WTC11 (cell line): Measurements from ENCODE around the gene GSTA1.
"Not testable (repeated sequence)": the region's sequence is repeated elsewhere in the genome, so short reads cannot be mapped to it uniquely, and the experiment has no call there.

Source experiments
- ARID4B ChIP-seq: sonication (generic); formaldehyde crosslinking; IDR thresholded peaks from 2 replicates; pipeline ENCODE4 v1.8.0; 2023; ENCODE audit warnings: missing genetic modification reagents, mild to moderate bottlenecking, borderline replicate concordance
- CTCF ChIP-seq: fragments of 200-600 bp; IDR thresholded peaks from 2 replicates; pipeline ENCODE4 v1.8.0; 2022; ENCODE audit warnings: antibody characterized with exemption
- MAX ChIP-seq: sonication (generic); formaldehyde crosslinking; IDR thresholded peaks from 2 replicates; pipeline ENCODE4 v1.8.0; 2022; ENCODE audit warnings: mild to moderate bottlenecking, missing genetic modification reagents
- MYBL2 ChIP-seq: sonication (generic); formaldehyde crosslinking; IDR thresholded peaks from 2 replicates; pipeline ENCODE4 v1.8.1; 2023; ENCODE audit warnings: mild to moderate bottlenecking, moderate library complexity, missing genetic modification reagents
- NR2C2 ChIP-seq: sonication (generic); formaldehyde crosslinking; IDR thresholded peaks from 2 replicates; pipeline ENCODE4 v1.8.0; 2022; ENCODE audit warnings: mild to moderate bottlenecking, missing genetic modification reagents
- PRRX2 ChIP-seq: fragments of 250-450 bp; sonication (Bioruptor Pico); IDR thresholded peaks from 2 replicates; pipeline ENCODE4 v1.8.0; 2021; ENCODE audit warnings: mild to moderate bottlenecking
- ZBTB21 ChIP-seq: sonication (generic); formaldehyde crosslinking; IDR thresholded peaks from 2 replicates; pipeline ENCODE4 v1.8.1; 2023; ENCODE audit warnings: mild to moderate bottlenecking, missing genetic modification reagents, borderline replicate concordance
- ZNF138 ChIP-seq: sonication (generic); formaldehyde crosslinking; conservative IDR thresholded peaks from 2 replicates; pipeline ENCODE4 v1.8.1; 2022; ENCODE audit warnings: mild to moderate bottlenecking, moderate library complexity, missing genetic modification reagents
- ZNF425 ChIP-seq: fragments of 250-450 bp; sonication (Bioruptor Pico); conservative IDR thresholded peaks from 2 replicates; pipeline ENCODE4 v1.9.0; 2021; ENCODE audit warnings: mild to moderate bottlenecking
- ZNF512 ChIP-seq: sonication (generic); formaldehyde crosslinking; IDR thresholded peaks from 2 replicates; pipeline ENCODE4 v1.8.1; 2022; ENCODE audit warnings: missing genetic modification reagents, borderline replicate concordance
- TF ChIP-seq, protein P1 (sequence below): sonication (generic); formaldehyde crosslinking; IDR thresholded peaks from 2 replicates; pipeline ENCODE4 v1.8.1; 2023; ENCODE audit warnings: mild to moderate bottlenecking, moderate library complexity, missing genetic modification reagents

DNA sequence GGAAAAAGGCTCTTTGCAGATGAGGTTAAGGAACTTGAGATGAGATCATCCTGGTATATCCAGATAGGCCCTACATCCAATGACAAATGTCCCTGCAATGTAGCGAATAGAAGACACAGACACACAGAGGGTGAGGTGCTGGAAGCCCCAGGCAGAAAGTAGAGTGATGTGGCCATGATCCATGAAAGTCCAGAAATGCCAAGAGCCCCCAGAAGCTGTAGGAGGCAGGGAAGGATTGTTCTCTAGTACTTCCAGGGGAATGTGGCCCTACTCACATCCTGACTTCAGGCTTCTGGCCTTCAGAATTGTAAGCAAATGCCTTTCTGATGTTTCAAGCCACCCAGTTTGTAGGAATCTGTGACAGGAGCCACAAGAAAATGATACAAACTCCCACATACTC is 14.0 kb downstream of the GSTA1 start:
- not testable (repeated sequence) for TF ChIP-seq MAX (CRISPR knock-in tag); ARID4B (CRISPR knock-in tag); CTCF; ZNF512 (CRISPR knock-in tag); PRRX2 (CRISPR knock-in tag); MYBL2 (CRISPR knock-in tag); NR2C2 (CRISPR knock-in tag); ZNF138 (CRISPR knock-in tag); ZBTB21 (CRISPR knock-in tag); ZNF425 (CRISPR knock-in tag)
- TF ChIP-seq, protein P1, sequence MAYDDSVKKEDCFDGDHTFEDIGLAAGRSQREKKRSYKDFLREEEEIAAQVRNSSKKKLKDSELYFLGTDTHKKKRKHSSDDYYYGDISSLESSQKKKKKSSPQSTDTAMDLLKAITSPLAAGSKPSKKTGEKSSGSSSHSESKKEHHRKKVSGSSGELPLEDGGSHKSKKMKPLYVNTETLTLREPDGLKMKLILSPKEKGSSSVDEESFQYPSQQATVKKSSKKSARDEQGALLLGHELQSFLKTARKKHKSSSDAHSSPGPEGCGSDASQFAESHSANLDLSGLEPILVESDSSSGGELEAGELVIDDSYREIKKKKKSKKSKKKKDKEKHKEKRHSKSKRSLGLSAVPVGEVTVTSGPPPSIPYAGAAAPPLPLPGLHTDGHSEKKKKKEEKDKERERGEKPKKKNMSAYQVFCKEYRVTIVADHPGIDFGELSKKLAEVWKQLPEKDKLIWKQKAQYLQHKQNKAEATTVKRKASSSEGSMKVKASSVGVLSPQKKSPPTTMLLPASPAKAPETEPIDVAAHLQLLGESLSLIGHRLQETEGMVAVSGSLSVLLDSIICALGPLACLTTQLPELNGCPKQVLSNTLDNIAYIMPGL (CRISPR knock-in tag): not testable (repeated sequence)
